GM18511 (cell line): Measurements from ENCODE around the gene GOLGB1.

Experiments used
- ATAC-seq: cut with Tn5 transposase; IDR thresholded peaks from one replicate; pipeline ENCODE4 v1.9.1; 2021; ENCODE audit warnings: mild to moderate bottlenecking, moderate library complexity; ENCODE audit not compliant: unreplicated experiment

Gene GOLGB1

GRCh38 chr3:121645054-121645453 is 104.5 kb downstream of the GOLGB1 start:
- ATAC-seq, result no peak

GRCh38 chr3:121642601-121643314 is 106.8 kb downstream of the GOLGB1 start:
- no peak for ATAC-seq

- ATAC-seq, result no peak
Measured at GRCh38 chr3:121641127-121641526, 108.4 kb downstream of the GOLGB1 start.

DNA sequence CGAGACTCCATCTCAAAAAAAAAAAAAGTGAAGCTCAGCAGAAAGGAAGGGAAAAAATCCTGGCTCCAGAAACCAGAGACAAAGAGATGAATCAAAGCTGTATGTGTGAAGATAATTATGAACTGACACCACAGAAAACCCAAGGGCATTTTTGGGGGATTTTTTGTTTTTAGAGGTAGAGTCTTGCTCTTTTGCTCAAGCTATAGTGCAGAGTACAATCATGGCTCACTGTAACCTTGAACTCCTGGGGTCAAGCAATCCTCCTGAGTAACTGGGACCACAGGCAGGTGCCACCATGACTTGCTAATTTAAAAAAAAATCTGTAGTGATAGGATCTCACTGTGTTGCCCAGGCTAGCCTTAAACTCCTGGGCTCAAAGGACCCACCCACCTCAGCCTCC is 111.6 kb downstream of the GOLGB1 start:
- no peak for ATAC-seq

- no peak for ATAC-seq
Measured at GRCh38 chr3:121630355-121630754, 119.2 kb downstream of the GOLGB1 start.

GRCh38 chr3:121629601-121630000 is 119.9 kb downstream of the GOLGB1 start:
- ATAC-seq, result no peak

- no peak for ATAC-seq
Measured at GRCh38 chr3:121627622-121628021, 121.9 kb downstream of the GOLGB1 start.

DNA sequence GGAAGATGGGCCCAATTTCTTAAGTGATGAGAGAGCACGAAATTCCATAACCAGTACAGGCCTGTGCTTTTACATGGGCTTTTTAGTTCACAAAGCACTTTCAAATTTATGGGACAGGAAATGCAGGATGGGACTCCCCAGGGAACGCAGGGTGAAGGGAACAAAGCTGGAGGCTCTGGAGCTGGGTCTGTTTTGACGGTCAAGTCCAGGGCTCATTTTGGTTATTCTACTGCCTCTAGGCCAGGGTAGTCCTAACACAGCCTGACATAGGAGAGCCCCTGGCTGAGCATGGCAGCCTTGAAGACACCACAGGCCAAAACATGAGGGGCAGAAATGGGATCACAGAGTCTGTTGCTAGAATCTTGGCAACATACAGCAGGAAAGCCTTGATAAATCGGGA is 122.3 kb downstream of the GOLGB1 start:
- ATAC-seq, result no peak

DNA sequence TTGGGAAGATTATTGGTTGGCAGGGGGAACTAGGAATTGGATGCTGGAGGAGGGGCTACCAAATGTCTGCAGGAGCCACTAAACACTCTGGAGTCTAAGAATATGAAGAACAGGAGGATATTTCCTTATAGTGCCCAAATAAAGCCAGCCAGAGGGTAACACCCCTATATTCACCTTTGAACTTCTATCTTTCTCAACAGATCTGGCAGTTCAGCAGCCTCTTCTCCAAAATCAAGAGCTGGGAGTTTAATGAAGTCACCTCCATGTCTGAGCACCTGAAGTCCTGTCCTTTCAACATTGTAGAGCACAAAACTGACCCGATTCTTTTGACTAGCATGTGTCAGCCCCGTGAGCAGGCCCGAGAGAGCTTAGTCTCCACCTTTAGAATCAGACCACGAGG is 123.0 kb downstream of the GOLGB1 start:
- ATAC-seq, result no peak

DNA sequence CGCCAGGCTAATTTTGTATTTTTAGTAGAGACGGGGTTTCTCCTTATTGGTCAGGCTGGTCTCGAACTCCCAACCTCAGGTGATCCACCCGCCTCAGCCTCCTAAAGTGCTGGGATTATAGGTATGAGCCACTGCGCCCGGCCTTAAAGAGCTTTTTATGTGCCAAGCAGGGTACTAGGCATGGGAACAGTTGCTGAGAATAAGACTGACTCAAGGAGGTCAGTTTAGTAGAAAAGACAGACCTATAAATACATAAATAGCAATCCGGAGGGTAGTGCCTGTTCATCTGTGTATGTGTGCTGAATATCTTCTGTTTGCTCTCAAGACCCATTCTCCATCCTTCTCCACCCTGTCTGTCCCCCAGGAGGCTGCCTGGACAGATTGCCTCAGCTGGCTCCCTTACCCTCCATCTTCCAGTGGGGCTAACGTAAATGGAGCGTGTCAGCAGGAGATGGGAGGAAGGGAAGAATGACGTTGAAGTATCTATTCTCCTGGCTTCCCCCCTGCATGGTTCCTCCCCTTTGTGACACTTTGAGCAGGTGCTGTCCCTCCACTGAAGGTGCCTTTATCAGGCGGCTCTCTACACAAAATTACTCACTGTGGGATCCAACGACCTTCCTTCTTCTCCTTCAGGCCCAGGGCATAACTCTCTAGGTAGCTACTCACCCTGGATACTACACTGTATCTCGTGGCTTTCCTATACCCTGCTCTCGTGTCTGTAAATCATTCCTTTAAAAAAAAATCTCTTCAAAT is 125.2 kb downstream of the GOLGB1 start:
- no peak for ATAC-seq

GRCh38 chr3:121621491-121621890 is 128.1 kb downstream of the GOLGB1 start:
- ATAC-seq, result no peak

DNA sequence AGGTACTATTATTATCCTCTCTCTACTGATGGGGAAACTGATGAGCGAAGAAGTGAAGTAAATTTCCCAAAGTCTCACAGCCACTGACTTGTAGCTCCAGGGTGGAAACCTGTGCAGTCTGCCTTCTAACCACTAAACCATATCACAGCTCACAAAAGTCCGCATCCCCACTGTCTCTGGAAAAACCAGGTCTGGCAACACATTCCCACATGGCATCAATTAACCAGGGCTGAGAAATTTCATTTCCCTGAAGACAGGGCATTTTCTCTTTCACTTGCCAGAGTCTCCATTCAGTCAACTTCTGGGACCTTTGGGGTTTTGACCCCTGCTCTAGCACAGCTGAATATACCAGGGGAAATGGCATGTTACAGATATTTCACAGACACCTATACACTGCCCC is 129.8 kb downstream of the GOLGB1 start:
- no peak for ATAC-seq
